ENCODE data around the gene RCSD1. TPM values are rescaled to one million over a fixed set of nuclear protein-coding genes. Genes with fewer than 3 reads are reported as not detected.

Gene RCSD1, protein sequence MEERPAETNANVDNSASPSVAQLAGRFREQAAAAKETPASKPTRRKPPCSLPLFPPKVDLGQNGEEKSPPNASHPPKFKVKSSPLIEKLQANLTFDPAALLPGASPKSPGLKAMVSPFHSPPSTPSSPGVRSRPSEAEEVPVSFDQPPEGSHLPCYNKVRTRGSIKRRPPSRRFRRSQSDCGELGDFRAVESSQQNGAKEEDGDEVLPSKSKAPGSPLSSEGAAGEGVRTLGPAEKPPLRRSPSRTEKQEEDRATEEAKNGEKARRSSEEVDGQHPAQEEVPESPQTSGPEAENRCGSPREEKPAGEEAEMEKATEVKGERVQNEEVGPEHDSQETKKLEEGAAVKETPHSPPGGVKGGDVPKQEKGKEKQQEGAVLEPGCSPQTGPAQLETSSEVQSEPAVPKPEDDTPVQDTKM
- 0.38 and 1.7 TPM in 2 replicates for total RNA-seq

DNA sequence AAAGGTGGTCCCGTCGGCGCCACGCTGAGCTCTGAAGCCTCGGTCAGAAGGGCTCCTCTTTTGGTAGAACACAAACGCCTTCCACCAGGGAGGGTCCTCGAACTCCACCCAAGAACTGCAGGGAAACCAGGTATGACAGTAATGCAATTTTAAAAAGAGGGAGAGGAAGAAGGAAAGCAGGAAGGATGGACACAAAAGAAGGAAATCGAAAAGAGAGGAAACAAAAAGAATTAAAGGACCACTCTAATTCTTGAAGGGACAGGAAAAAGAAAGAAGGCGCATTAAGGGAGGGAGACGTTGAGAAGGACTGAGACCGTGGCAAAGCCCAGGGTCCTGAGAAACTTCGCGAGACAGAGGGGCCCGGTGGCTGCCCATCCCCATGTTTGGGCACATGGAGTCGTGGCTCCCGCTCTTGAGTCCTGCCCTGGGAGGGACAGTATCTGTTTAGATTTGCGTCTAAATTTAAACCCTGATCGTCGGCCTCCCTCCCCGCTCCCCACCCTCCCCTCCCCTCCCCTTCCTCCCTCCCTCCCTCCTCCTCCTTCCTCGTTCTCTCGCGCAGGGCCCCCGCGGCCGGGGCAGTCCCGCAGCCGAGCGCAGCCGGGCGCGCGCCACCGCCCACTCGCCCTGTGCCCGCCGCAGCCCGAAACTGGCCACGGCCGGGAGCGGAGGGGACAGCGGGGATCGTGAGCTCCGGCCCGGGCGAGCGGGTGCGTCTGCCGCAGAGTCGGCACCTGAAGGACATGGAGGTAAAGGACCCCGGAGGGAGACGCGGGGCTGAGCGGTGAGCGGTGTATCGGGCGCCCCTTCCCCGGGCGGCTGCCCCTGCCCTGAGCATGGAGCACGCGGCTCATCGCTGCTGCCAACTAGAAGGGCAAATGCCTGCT, at the start of gene RCSD1:
TSS of gene RCSD1 (plus strand) at position 552 of the 887 bp plus-strand sequence. CDS start at position 744, 192 bp downstream.

DNA sequence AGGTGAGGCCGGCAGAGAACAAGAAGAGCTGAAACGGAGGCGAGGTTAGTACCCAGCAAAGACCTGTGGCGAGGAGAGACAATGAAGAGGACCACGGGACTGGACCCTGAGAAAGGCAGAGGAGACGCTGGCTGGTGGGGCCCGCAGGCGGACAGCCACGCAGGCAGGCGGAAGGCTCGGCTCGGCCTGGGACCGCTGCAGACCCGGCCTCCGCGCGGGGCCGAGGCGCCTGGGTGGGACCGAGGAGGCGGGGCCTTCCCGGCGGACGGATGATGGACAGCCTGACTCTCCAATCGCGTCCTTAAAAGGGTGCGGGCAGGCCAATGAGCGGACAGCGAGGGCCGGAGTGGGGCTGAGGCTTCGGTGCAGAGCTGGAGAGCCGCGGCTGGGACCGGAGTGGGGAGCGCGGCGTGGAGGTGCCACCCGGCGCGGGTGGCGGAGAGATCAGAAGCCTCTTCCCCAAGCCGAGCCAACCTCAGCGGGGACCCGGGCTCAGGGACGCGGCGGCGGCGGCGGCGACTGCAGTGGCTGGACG, 91.7 kb downstream of the RCSD1 start, which contains the start of gene MPZL1:
TSS of gene MPZL1 (plus strand) at position 366 of the 535 bp plus-strand sequence. CDS start 170 bp downstream, outside the sequence.

Other genes with a start within 250 kb of the RCSD1 start
- under 0.01 and 0.28 TPM in 2 replicates for gene CD247, start 111.7 kb upstream of the RCSD1 start, total RNA-seq
- gene CREG1, start 76.5 kb upstream of the RCSD1 start, total RNA-seq, result 33.4 and 164 TPM in 2 replicates
- gene MPZL1, start 91.8 kb downstream of the RCSD1 start, total RNA-seq, result 113 and 146 TPM in 2 replicates

Data from regular cardiac myocyte (primary cell).